PFSK-1 (cell line): ENCODE data around the gene SCYGR8.

Experiments used
- FOXP2 ChIP-seq: optimal IDR thresholded peaks from 2 replicates; pipeline ENCODE3; 2011; ENCODE audit warnings: borderline replicate concordance, control low read depth, inconsistent platforms; ENCODE audit not compliant: insufficient read depth; ENCODE audit errors: extremely low read length, extremely low read depth
- POLR2AphosphoS5 ChIP-seq: IDR thresholded peaks from 2 replicates; pipeline ENCODE4 v1.6.1; 2012; ENCODE audit warnings: low read depth, mild to moderate bottlenecking, control low read depth, low read length, moderate library complexity
- REST ChIP-seq, 2 experiments: IDR thresholded peaks; 2 replicates each; pipeline versions ENCODE4 v1.6.1 to v1.8.0; 2011 to 2012; ENCODE audit warnings: low read depth in 2 of 2, low read length in 2 of 2, control low read depth in 1 of 2, inconsistent platforms in 1 of 2, mild to moderate bottlenecking in 1 of 2, moderate library complexity in 1 of 2; ENCODE audit not compliant: insufficient read depth in 1 of 2
- SIN3A ChIP-seq: IDR thresholded peaks from 2 replicates; pipeline ENCODE4 v1.6.1; 2012; ENCODE audit warnings: mild to moderate bottlenecking, low read length, moderate library complexity, borderline replicate concordance; ENCODE audit not compliant: insufficient read depth
- TAF1 ChIP-seq: IDR thresholded peaks from 2 replicates; pipeline ENCODE4 v1.6.1; 2012; ENCODE audit warnings: low read length, control low read depth, borderline replicate concordance; ENCODE audit not compliant: insufficient read depth

GRCh38 chr2:227774011-227774624 is 28.4 kb downstream of the SCYGR8 start:
- TF ChIP-seq POLR2AphosphoS5, result no peak
- no peak for TF ChIP-seq SIN3A
- TF ChIP-seq REST (IDR thresholded peaks at IDR 0.05; ENCODE audit: insufficient read depth in 1 of 2, low read depth in 2 of 2, low read length in 2 of 2), result no peak
- no peak for TF ChIP-seq TAF1
- no peak for TF ChIP-seq FOXP2
